ENCODE results near the gene MUL1. TPM values are rescaled to one million over a fixed set of nuclear protein-coding genes. Genes with fewer than 3 reads are reported as not detected.

MUL1 gene
- total RNA-seq, 1 experiment from 2014 or later, result 24.7 TPM

GRCh38 chr1:20465187-20465586, 42.8 kb downstream of the MUL1 start (continued):
- TF ChIP-seq EZH2 (IDR thresholded peaks at IDR 0.05) (no peak), FOSL1 (IDR thresholded peaks at IDR 0.05; ENCODE audit: low read depth) (no peak), POLR2AphosphoS5 (IDR thresholded peaks at IDR 0.05; ENCODE audit: low read depth, low read length) (no peak), CEBPB (IDR thresholded peaks at IDR 0.05; ENCODE audit: low read depth) (no peak), ATF3 (IDR thresholded peaks at IDR 0.05) (no peak)

GRCh38 chr1:20463502-20463901, 44.4 kb downstream of the MUL1 start:
- no peak for TF ChIP-seq SRF (IDR thresholded peaks at IDR 0.05; ENCODE audit: low read depth)
- no peak for TF ChIP-seq ZNF274 (IDR thresholded peaks at IDR 0.05; ENCODE audit: low read depth, low read length)
- TF ChIP-seq POLR2A (IDR thresholded peaks at IDR 0.05; ENCODE audit: borderline replicate concordance, extremely low read depth, insufficient read depth, insufficient read length), result no peak
- TF ChIP-seq ATF3 (IDR thresholded peaks at IDR 0.05), result no peak
- no peak for TF ChIP-seq POLR2AphosphoS5 (IDR thresholded peaks at IDR 0.05; ENCODE audit: low read depth, low read length)
- no peak for TF ChIP-seq ELF1 (IDR thresholded peaks at IDR 0.05; ENCODE audit: borderline replicate concordance, low read depth)
- TF ChIP-seq CEBPB (IDR thresholded peaks at IDR 0.05; ENCODE audit: low read depth), result no peak
- TF ChIP-seq SIN3A (IDR thresholded peaks at IDR 0.05; ENCODE audit: low read depth), result no peak
- no peak for TF ChIP-seq MAX (IDR thresholded peaks at IDR 0.05)
- TF ChIP-seq CTCF (IDR thresholded peaks at IDR 0.05 in 2 of 3, conservative IDR thresholded peaks at IDR 0.05 in 1 of 3; ENCODE audit: borderline replicate concordance in 1 of 3, insufficient read depth in 1 of 3, low read depth in 2 of 3, low read length in 2 of 3), result no peak
- TF ChIP-seq EZH2phosphoT487 (IDR thresholded peaks at IDR 0.05; ENCODE audit: borderline replicate concordance), result no peak
- no peak for TF ChIP-seq CBX3 (IDR thresholded peaks at IDR 0.05; ENCODE audit: low read depth)
- TF ChIP-seq EGR1 (IDR thresholded peaks at IDR 0.05; ENCODE audit: low read depth), result no peak
- TF ChIP-seq TCF7L2 (IDR thresholded peaks at IDR 0.05; ENCODE audit: borderline replicate concordance, extremely low read depth, insufficient read depth, insufficient read length), result no peak
- TF ChIP-seq FOSL1 (IDR thresholded peaks at IDR 0.05; ENCODE audit: low read depth), result no peak
- TF ChIP-seq EZH2 (IDR thresholded peaks at IDR 0.05), result no peak
- Histone ChIP-seq H4K20me1 (ENCODE audit: insufficient read depth) (no peaks in the 10 kb centered on the region), H3K27ac (ENCODE audit: low read depth, low read length) (no peak overlapping the region), H3K9me2 (ENCODE audit: insufficient read depth) (no peaks in the 10 kb centered on the region), H3K36me3 (ENCODE audit: control insufficient read depth in 1 of 2, insufficient read depth in 2 of 2, low read length in 2 of 2) (no peaks in the 10 kb centered on the region), H3K4me2 (ENCODE audit: low read length) (no peak overlapping the region), H3K27me3 (ENCODE audit: insufficient read depth, low read length) (peaks cover 36% of the 10 kb centered on the region), H3K9me3 (ENCODE audit: control insufficient read depth in 1 of 2, insufficient read depth in 1 of 2, low read depth in 1 of 2, low read length in 2 of 2) (no peaks in the 10 kb centered on the region), H3K4me3 (replicated peaks in 1 of 2; ENCODE audit: low read depth in 1 of 2, low read length in 2 of 2) (no peak overlapping the region), H3K9ac (ENCODE audit: low read length) (no peak overlapping the region), H3K4me1 (ENCODE audit: control insufficient read depth in 1 of 2, insufficient read depth in 2 of 2, low read length in 2 of 2) (no peaks in the 10 kb centered on the region), H3K79me2 (ENCODE audit: insufficient read depth, low read length) (no peaks in the 10 kb centered on the region), H2AFZ (ENCODE audit: low read depth, low read length, poor library complexity, severe bottlenecking) (no peak overlapping the region)
- no TSS peak for BruUV-seq (replicated peaks)
- POLR2A ChIA-PET, result no interaction called here
- intact Hi-C loops (cut with micrococcal nuclease), result no loop called here
- RAD21 ChIA-PET (ENCODE audit: low non-redundant PET in 1 of 2, low total read pairs in 2 of 2, uncharacterized antibody in 2 of 2, unreplicated experiment in 2 of 2), result no interaction called here
- ATAC-seq (no peak), DNase-seq (ENCODE audit: low read depth, low spot score) (no peak)
- CTCF ChIA-PET, result interaction anchor here (1.3 kb wide), 1 partner anchor 30 kb away, joined by 4 read pairs; no protein-coding TSS in a partner anchor
